ENCODE data around the gene TOB2.

- TF ChIP-seq, protein P1, sequence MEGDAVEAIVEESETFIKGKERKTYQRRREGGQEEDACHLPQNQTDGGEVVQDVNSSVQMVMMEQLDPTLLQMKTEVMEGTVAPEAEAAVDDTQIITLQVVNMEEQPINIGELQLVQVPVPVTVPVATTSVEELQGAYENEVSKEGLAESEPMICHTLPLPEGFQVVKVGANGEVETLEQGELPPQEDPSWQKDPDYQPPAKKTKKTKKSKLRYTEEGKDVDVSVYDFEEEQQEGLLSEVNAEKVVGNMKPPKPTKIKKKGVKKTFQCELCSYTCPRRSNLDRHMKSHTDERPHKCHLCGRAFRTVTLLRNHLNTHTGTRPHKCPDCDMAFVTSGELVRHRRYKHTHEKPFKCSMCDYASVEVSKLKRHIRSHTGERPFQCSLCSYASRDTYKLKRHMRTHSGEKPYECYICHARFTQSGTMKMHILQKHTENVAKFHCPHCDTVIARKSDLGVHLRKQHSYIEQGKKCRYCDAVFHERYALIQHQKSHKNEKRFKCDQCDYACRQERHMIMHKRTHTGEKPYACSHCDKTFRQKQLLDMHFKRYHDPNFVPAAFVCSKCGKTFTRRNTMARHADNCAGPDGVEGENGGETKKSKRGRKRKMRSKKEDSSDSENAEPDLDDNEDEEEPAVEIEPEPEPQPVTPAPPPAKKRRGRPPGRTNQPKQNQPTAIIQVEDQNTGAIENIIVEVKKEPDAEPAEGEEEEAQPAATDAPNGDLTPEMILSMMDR (tag by site-specific recombination; IDR thresholded peaks at IDR 0.05) = no peak
- TF ChIP-seq ZNF747 (tag by site-specific recombination; IDR thresholded peaks at IDR 0.05) (no peak), SP2 (tag by site-specific recombination; IDR thresholded peaks at IDR 0.05) (no peak), ZNF112 (tag by site-specific recombination; IDR thresholded peaks at IDR 0.05) (no peak), KLF10 (tag by site-specific recombination; IDR thresholded peaks at IDR 0.05) (no peak), ZNF544 (tag by site-specific recombination; IDR thresholded peaks at IDR 0.05) (no peak), ZNF341 (tag by site-specific recombination; IDR thresholded peaks at IDR 0.05; ENCODE audit: low read depth) (no peak), ZNF433 (tag by site-specific recombination; IDR thresholded peaks at IDR 0.05; ENCODE audit: low read depth) (no peak), ZBTB7A (tag by site-specific recombination; IDR thresholded peaks at IDR 0.05; ENCODE audit: low read depth) (no peak), ZNF391 (tag by site-specific recombination; IDR thresholded peaks at IDR 0.05; ENCODE audit: borderline replicate concordance, low read depth) (no peak), ZFP69B (tag by site-specific recombination; IDR thresholded peaks at IDR 0.05) (no peak)
- TF ChIP-seq, protein P2, sequence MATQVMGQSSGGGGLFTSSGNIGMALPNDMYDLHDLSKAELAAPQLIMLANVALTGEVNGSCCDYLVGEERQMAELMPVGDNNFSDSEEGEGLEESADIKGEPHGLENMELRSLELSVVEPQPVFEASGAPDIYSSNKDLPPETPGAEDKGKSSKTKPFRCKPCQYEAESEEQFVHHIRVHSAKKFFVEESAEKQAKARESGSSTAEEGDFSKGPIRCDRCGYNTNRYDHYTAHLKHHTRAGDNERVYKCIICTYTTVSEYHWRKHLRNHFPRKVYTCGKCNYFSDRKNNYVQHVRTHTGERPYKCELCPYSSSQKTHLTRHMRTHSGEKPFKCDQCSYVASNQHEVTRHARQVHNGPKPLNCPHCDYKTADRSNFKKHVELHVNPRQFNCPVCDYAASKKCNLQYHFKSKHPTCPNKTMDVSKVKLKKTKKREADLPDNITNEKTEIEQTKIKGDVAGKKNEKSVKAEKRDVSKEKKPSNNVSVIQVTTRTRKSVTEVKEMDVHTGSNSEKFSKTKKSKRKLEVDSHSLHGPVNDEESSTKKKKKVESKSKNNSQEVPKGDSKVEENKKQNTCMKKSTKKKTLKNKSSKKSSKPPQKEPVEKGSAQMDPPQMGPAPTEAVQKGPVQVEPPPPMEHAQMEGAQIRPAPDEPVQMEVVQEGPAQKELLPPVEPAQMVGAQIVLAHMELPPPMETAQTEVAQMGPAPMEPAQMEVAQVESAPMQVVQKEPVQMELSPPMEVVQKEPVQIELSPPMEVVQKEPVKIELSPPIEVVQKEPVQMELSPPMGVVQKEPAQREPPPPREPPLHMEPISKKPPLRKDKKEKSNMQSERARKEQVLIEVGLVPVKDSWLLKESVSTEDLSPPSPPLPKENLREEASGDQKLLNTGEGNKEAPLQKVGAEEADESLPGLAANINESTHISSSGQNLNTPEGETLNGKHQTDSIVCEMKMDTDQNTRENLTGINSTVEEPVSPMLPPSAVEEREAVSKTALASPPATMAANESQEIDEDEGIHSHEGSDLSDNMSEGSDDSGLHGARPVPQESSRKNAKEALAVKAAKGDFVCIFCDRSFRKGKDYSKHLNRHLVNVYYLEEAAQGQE (tag by site-specific recombination; IDR thresholded peaks at IDR 0.05) = no peak
- TF ChIP-seq, protein P3, sequence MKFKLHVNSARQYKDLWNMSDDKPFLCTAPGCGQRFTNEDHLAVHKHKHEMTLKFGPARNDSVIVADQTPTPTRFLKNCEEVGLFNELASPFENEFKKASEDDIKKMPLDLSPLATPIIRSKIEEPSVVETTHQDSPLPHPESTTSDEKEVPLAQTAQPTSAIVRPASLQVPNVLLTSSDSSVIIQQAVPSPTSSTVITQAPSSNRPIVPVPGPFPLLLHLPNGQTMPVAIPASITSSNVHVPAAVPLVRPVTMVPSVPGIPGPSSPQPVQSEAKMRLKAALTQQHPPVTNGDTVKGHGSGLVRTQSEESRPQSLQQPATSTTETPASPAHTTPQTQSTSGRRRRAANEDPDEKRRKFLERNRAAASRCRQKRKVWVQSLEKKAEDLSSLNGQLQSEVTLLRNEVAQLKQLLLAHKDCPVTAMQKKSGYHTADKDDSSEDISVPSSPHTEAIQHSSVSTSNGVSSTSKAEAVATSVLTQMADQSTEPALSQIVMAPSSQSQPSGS (tag by site-specific recombination; IDR thresholded peaks at IDR 0.05; ENCODE audit: low read depth) = no peak
- TF ChIP-seq, protein P4, sequence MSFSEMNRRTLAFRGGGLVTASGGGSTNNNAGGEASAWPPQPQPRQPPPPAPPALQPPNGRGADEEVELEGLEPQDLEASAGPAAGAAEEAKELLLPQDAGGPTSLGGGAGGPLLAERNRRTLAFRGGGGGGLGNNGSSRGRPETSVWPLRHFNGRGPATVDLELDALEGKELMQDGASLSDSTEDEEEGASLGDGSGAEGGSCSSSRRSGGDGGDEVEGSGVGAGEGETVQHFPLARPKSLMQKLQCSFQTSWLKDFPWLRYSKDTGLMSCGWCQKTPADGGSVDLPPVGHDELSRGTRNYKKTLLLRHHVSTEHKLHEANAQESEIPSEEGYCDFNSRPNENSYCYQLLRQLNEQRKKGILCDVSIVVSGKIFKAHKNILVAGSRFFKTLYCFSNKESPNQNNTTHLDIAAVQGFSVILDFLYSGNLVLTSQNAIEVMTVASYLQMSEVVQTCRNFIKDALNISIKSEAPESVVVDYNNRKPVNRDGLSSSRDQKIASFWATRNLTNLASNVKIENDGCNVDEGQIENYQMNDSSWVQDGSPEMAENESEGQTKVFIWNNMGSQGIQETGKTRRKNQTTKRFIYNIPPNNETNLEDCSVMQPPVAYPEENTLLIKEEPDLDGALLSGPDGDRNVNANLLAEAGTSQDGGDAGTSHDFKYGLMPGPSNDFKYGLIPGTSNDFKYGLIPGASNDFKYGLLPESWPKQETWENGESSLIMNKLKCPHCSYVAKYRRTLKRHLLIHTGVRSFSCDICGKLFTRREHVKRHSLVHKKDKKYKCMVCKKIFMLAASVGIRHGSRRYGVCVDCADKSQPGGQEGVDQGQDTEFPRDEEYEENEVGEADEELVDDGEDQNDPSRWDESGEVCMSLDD (tag by site-specific recombination; IDR thresholded peaks at IDR 0.05) = no peak
These were observed 31.9 kb upstream of the TOB2 start for GRCh38 chr22:41478473-41478872.
